Smooth muscle cell (in vitro differentiated cells): ENCODE data around the gene CNTROB. TPM values are rescaled to one million over a fixed set of nuclear protein-coding genes. Genes with fewer than 3 reads are reported as not detected.

ENCODE experiments used
- DNase-seq: peaks from one replicate; lab custom pipeline; 2025; ENCODE audit not compliant: unreplicated experiment; lab: John Stamatoyannopoulos, UW
- H2AFZ ChIP-seq: fragments of 200-600 bp; sonication (generic); 2 replicates; pipeline ENCODE4 v1.6.0; 2016; ENCODE audit warnings: antibody characterized with exemption, low read depth, mild to moderate bottlenecking
- H3F3A ChIP-seq: fragments of 200-600 bp; sonication (generic); 2 replicates; pipeline ENCODE4 v1.6.0; 2017; ENCODE audit warnings: antibody characterized with exemption, low read depth
- H3K27ac ChIP-seq: fragments of 200-600 bp; sonication (generic); 2 replicates; pipeline ENCODE4 v1.5.1; 2016; ENCODE audit warnings: low read depth, mild to moderate bottlenecking
- H3K27me3 ChIP-seq: fragments of 200-600 bp; sonication (generic); 2 replicates; pipeline ENCODE4 v1.6.1; 2016; ENCODE audit warnings: low read depth, mild to moderate bottlenecking
- H3K36me3 ChIP-seq: fragments of 200-600 bp; sonication (generic); 2 replicates; pipeline ENCODE4 v1.5.1; 2016; ENCODE audit warnings: low read depth
- H3K4me1 ChIP-seq: fragments of 200-600 bp; sonication (generic); 2 replicates; pipeline ENCODE4 v1.5.1; 2016; ENCODE audit warnings: low read depth
- H3K4me2 ChIP-seq: fragments of 200-600 bp; sonication (generic); 2 replicates; pipeline ENCODE4 v1.6.0; 2016; ENCODE audit warnings: mild to moderate bottlenecking
- H3K4me3 ChIP-seq: fragments of 200-600 bp; sonication (generic); 2 replicates; pipeline ENCODE4 v1.5.1; 2016; ENCODE audit warnings: mild to moderate bottlenecking
- H3K79me2 ChIP-seq: fragments of 200-600 bp; sonication (generic); 2 replicates; pipeline ENCODE4 v1.6.0; 2016; ENCODE audit warnings: low read depth, mild to moderate bottlenecking
- H3K9ac ChIP-seq: fragments of 200-600 bp; sonication (generic); 2 replicates; pipeline ENCODE4 v1.6.0; 2016; ENCODE audit warnings: low read depth
- H3K9me3 ChIP-seq: fragments of 200-600 bp; sonication (generic); replicated peaks from 2 replicates; pipeline ENCODE4 v1.5.1; 2016; ENCODE audit warnings: low read depth
- H4K20me1 ChIP-seq: fragments of 200-600 bp; sonication (generic); 2 replicates; pipeline ENCODE4 v1.6.0; 2016; ENCODE audit warnings: low read depth
- CTCF ChIP-seq: fragments of 200-600 bp; sonication (generic); IDR thresholded peaks from 2 replicates; pipeline ENCODE4 v1.5.1; 2017; ENCODE audit warnings: borderline replicate concordance, mild to moderate bottlenecking, antibody characterized with exemption; ENCODE audit not compliant: insufficient read depth, poor library complexity, severe bottlenecking
- WGBS: methylation state at CpG from one replicate; pipeline ENCODE4 v1.1.7; 2016; ENCODE audit warnings: low lambda C conversion rate; 5-methylcytosine and 5-hydroxymethylcytosine counted together
- polyA plus RNA-seq: library from polyadenylated mRNA; unstranded; fragments of >200 nt; fragmentation: Nextera tagmentation; extraction: Ambion mirVana; gene quantifications from 2 replicates; pipeline ENCODE4 v1.2.1, GENCODE V29; 2016
- total RNA-seq: library from RNA; depleted of rRNA; stranded (reverse); fragments of >200 nt; gene quantifications from 2 replicates; pipeline ENCODE4 v1.2.3, GENCODE V29; 2014

The CNTROB gene
- total and polyA plus RNA-seq, 2 experiments from 2014 or later, result 11.1 to 20.6 TPM

GRCh38 chr17:7922845-7923628, 9.0 kb upstream of the CNTROB start:
- Histone ChIP-seq H3K27ac (peak overlapping the region; percentile 33), H3K4me2 (peak overlapping the region; percentile 86), H3K4me1 (peaks cover 8% of the 10 kb centered on the region), H3K79me2 (no peaks in the 10 kb centered on the region), H3K27me3 (no peaks in the 10 kb centered on the region), H3K9ac (peak overlapping the region; percentile 57), H2AFZ (peak overlapping the region; percentile 93), H3K4me3 (peak overlapping the region; percentile 47), H3F3A (peaks cover 7% of the 10 kb centered on the region), H3K9me3 (no peaks in the 10 kb centered on the region), H3K36me3 (no peaks in the 10 kb centered on the region), H4K20me1 (no peaks in the 10 kb centered on the region)
- 38% methylated on average over 31 of the region's 45 CpGs for WGBS
- TF ChIP-seq CTCF, result no peak
- DNase-seq, result peak; percentile 50

DNA sequence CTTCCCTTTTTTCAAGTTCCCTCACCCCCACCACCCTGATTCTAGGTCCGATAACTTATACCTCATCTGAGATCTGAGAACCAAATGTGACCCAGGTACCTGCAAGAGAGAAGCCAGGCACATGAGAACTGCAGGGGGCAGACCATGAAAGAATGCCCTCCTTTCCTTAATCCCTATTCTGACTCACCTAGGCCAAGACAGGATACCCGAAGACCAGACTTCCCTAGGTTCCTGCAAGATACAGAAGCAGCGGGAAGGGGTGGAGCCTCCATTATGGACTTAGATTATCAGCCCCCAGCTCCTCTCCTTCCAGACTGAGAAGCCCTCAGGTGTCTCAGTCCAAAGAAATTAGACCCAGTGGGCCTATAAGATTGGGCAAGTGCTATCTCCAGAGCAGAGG, 4.4 kb upstream of the CNTROB start:
- Histone ChIP-seq H3K27me3 (no peaks in the 10 kb centered on the region), H2AFZ (no peak overlapping the region), H3K9ac (no peak overlapping the region), H3F3A (no peaks in the 10 kb centered on the region), H3K36me3 (no peaks in the 10 kb centered on the region), H3K79me2 (peaks cover 4% of the 10 kb centered on the region), H3K4me2 (no peak overlapping the region), H3K27ac (no peak overlapping the region), H4K20me1 (no peaks in the 10 kb centered on the region), H3K4me1 (peaks cover 19% of the 10 kb centered on the region), H3K9me3 (no peaks in the 10 kb centered on the region), H3K4me3 (no peak overlapping the region)
- WGBS, result 69% methylated on average over 3 of the region's 3 CpGs
- no peak for TF ChIP-seq CTCF
- DNase-seq, result no peak

GRCh38 chr17:7929158-7930023, 2.6 kb upstream of the CNTROB start, which contains the start of gene KCNAB3:
Gene KCNAB3, minus strand, starts transcription at chr17:7929856. Its CDS starts 421 bp downstream, at chr17:7929435.
- Histone ChIP-seq H3F3A (no peaks in the 10 kb centered on the region), H3K4me1 (peaks cover 21% of the 10 kb centered on the region), H3K27ac (no peak within 1 kb of the TSS), H3K79me2 (peaks cover 16% of the 10 kb centered on the region), H3K9ac (peak within 1 kb of the TSS; percentile 45), H3K36me3 (no peaks in the 10 kb centered on the region), H3K4me3 (peak within 1 kb of the TSS; percentile 59), H4K20me1 (peaks cover 11% of the 10 kb centered on the region), H3K9me3 (no peaks in the 10 kb centered on the region), H3K4me2 (peak within 1 kb of the TSS; percentile 98), H2AFZ (peak within 1 kb of the TSS; percentile 87), H3K27me3 (no peaks in the 10 kb centered on the region)
- WGBS, result 14% methylated on average over 35 of the region's 67 CpGs
- peak; percentile 25 for DNase-seq
- no peak for TF ChIP-seq CTCF
